HEK293T (cell line): ENCODE data around the gene KIF1A.

ENCODE experiments used
- CTCF ChIA-PET: fragments of 350-600 bp; formaldehyde crosslinking; extraction: SDS; loops from one replicate; lab custom pipeline; 2021; ENCODE audit warnings: antibody characterized with exemption, inconsistent platforms; lab: Yijun Ruan, JAX
- POLR2A ChIA-PET: fragments of 350-600 bp; formaldehyde crosslinking; extraction: SDS; loops from one replicate; lab custom pipeline; 2020; ENCODE audit warnings: antibody characterized with exemption, inconsistent platforms; lab: Yijun Ruan, JAX
- DNase-seq: peaks from one replicate; pipeline ENCODE4 v3.0.0; 2012; ENCODE audit warnings: mixed read lengths; ENCODE audit errors: extremely low spot score
- ARNT ChIP-seq: fragments of 450-650 bp; IDR thresholded peaks from 2 replicates; pipeline ENCODE4 v1.6.1; 2017; ENCODE audit warnings: mild to moderate bottlenecking
- BHLHE40 ChIP-seq: fragments of 450-650 bp; IDR thresholded peaks from 2 replicates; pipeline ENCODE4 v1.6.1; 2016; ENCODE audit warnings: mild to moderate bottlenecking, moderate library complexity, borderline replicate concordance
- CTBP1 ChIP-seq: fragments of 450-650 bp; IDR thresholded peaks from 2 replicates; pipeline ENCODE4 v1.6.1; 2016; ENCODE audit warnings: borderline replicate concordance
- ELF4 ChIP-seq: fragments of 450-650 bp; IDR thresholded peaks from 2 replicates; pipeline ENCODE4 v1.6.1; 2017; ENCODE audit warnings: antibody characterized with exemption
- FOXA1 ChIP-seq: fragments of 450-650 bp; IDR thresholded peaks from 2 replicates; pipeline ENCODE4 v1.6.1; 2016; ENCODE audit warnings: mild to moderate bottlenecking
- FOXK2 ChIP-seq: fragments of 450-650 bp; IDR thresholded peaks from 2 replicates; pipeline ENCODE4 v1.6.1; 2016; ENCODE audit warnings: mild to moderate bottlenecking
- FOXM1 ChIP-seq: fragments of 450-650 bp; IDR thresholded peaks from 2 replicates; pipeline ENCODE4 v1.6.1; 2017; ENCODE audit warnings: mild to moderate bottlenecking, borderline replicate concordance
- HDGF ChIP-seq: fragments of 450-650 bp; IDR thresholded peaks from 2 replicates; pipeline ENCODE4 v1.6.1; 2017; ENCODE audit warnings: antibody characterized with exemption, borderline replicate concordance
- L3MBTL2 ChIP-seq: fragments of 450-650 bp; conservative IDR thresholded peaks from 2 replicates; pipeline ENCODE4 v1.6.1; 2016; ENCODE audit warnings: mild to moderate bottlenecking
- LEF1 ChIP-seq: fragments of 450-650 bp; IDR thresholded peaks from 2 replicates; pipeline ENCODE4 v1.6.1; 2017; ENCODE audit warnings: mild to moderate bottlenecking, borderline replicate concordance
- NFRKB ChIP-seq: fragments of 450-650 bp; IDR thresholded peaks from 2 replicates; pipeline ENCODE4 v1.6.1; 2016; ENCODE audit warnings: mild to moderate bottlenecking, moderate library complexity
- SP1 ChIP-seq: fragments of 450-650 bp; IDR thresholded peaks from 2 replicates; pipeline ENCODE4 v1.6.1; 2017
- SUZ12 ChIP-seq: fragments of 450-650 bp; IDR thresholded peaks from 2 replicates; pipeline ENCODE4 v1.6.1; 2016; ENCODE audit warnings: mild to moderate bottlenecking
- TARDBP ChIP-seq: fragments of 450-650 bp; IDR thresholded peaks from 2 replicates; pipeline ENCODE4 v1.6.1; 2016
- ZNF384 ChIP-seq: fragments of 450-650 bp; IDR thresholded peaks from 2 replicates; pipeline ENCODE4 v1.6.1; 2016
- TF ChIP-seq, protein P1 (sequence below): fragments of 450-650 bp; IDR thresholded peaks from 2 replicates; pipeline ENCODE4 v1.6.1; 2016

KIF1A gene

DNA sequence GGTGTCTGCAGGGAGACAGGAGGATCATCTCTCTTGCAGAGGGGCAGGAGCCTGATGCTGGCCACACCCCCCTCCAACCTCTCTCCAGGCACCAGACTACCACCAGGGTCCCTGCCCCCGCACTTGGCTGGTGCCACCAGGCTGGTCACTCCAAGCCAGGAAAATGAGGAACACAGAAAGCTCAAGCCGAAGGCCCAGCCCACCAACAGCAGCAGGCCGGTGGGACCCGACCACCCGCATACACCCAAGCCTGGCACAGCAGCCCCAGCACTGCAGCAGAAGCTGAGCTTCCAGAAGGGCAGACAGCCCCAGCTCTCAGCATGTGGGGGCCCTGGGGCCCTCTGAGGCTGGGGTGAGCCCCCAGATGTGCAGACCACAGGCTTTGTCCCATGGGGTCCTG, 52.7 kb downstream of the KIF1A start:
- POLR2A ChIA-PET = interaction anchor here (0.9 kb wide), 1 partner anchor 11 kb away, joined by 3 read pairs; no protein-coding TSS in a partner anchor
- TF ChIP-seq LEF1 (no peak), ZNF384 (no peak), BHLHE40 (no peak), SUZ12 (no peak), TARDBP (no peak), SP1 (no peak), ARNT (no peak), FOXA1 (no peak), CTBP1 (no peak), FOXM1 (no peak), ELF4 (no peak), HDGF (no peak), NFRKB (no peak), FOXK2 (no peak), L3MBTL2 (no peak)
- TF ChIP-seq, protein P1, sequence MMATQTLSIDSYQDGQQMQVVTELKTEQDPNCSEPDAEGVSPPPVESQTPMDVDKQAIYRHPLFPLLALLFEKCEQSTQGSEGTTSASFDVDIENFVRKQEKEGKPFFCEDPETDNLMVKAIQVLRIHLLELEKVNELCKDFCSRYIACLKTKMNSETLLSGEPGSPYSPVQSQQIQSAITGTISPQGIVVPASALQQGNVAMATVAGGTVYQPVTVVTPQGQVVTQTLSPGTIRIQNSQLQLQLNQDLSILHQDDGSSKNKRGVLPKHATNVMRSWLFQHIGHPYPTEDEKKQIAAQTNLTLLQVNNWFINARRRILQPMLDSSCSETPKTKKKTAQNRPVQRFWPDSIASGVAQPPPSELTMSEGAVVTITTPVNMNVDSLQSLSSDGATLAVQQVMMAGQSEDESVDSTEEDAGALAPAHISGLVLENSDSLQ = no peak
- DNase-seq = no peak
- CTCF ChIA-PET = no interaction called here

DNA sequence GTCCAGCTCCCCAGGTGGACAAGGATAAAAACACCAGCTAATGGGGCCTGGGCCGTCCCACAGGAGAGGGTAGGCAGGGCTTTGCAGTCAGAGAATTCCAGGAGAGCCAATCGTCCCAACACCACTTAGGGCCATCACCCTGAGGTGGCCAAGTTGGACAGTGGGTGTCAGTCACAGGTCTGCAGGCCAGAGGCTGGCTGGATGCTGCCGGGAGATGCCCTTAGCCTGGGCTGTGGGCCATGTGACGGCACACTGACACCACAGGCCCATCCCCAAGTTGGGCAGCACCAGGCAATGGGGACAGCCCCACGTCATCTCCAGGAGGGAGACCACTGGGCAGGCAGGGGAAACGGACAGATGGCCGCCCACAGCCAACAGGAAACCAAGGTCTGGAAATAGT, 53.9 kb downstream of the KIF1A start:
- DNase-seq = no peak
- CTCF ChIA-PET = no interaction called here
- POLR2A ChIA-PET = no interaction called here
- TF ChIP-seq SP1 (no peak), ELF4 (no peak), ARNT (no peak)

DNA sequence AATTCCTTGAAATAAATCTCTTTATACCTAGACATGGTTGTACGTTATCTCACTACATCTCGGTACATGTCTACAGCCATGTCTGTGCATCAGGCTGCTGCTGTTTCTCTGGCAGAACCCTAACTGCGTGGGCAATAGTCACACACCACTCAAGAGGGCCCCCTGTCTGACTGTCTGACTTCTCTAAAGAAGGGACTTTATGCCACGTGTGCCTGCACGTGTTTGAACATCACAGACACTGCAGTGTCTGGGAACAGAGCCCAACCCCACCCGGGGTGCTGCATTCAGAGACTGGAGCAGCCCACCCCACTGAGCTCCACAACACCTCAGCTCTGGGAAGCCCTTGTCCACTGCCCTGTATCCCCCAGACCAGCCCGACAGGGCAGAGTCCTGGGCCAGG, 55.0 kb downstream of the KIF1A start:
- DNase-seq = no peak
- CTCF ChIA-PET = no interaction called here
- POLR2A ChIA-PET = no interaction called here
- no peak for TF ChIP-seq BHLHE40

DNA sequence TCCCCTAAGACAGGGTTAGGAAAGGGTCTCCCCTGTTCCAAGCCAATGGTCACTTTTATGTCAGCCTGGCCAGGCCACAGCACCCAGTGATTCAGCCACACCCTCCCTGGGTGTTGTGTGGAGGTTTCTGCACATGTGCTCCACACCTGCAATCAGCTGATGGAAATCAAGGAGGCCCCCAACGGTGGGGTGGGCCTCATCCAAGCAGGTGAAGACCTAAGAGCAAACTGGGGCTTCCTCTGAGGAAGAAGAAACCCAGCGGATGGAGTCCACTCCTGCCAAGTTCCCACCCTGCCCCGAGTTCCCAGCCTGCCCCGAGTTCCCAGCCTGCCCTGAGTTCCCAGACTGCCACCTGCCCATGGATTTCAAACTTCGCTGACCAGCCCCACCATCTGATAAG, 55.4 kb downstream of the KIF1A start:
- POLR2A ChIA-PET = no interaction called here
- CTCF ChIA-PET = no interaction called here
- TF ChIP-seq LEF1 (no peak), ZNF384 (no peak), L3MBTL2 (no peak), FOXK2 (no peak)
- no peak for DNase-seq

DNA sequence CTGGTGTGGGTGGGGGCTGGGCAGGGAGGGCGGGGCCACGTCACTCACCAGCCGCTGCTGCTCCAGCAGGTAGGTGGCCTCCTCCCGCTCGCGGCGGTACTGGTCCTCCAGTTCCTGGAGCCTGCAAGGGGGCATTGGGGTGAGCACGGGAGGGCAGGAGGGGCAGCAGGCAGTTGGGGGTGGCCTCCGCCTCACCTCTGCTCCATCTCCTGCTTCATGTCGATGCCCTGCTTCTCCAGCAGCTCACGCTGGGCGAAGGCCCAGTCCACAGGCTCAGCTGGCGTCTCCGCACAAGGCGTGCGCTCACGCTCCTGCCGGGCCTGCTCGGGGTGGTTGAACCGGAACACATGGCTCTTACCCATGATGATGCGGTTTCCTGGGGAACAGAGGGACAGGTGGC, 57.0 kb downstream of the KIF1A start:
- ChIA-PET POLR2A (no interaction called here), CTCF (no interaction called here)
- TF ChIP-seq ARNT = no peak
- TF ChIP-seq L3MBTL2 = no peak
- TF ChIP-seq CTBP1 = no peak
- TF ChIP-seq FOXA1 = no peak
- TF ChIP-seq TARDBP = no peak
- no peak for TF ChIP-seq ELF4
- no peak for TF ChIP-seq LEF1
- no peak for TF ChIP-seq BHLHE40
- no peak for TF ChIP-seq FOXM1
- TF ChIP-seq FOXK2 = no peak
- TF ChIP-seq SUZ12 = no peak
- TF ChIP-seq SP1 = no peak
- no peak for TF ChIP-seq NFRKB
- no peak for TF ChIP-seq HDGF
- no peak for DNase-seq

DNA sequence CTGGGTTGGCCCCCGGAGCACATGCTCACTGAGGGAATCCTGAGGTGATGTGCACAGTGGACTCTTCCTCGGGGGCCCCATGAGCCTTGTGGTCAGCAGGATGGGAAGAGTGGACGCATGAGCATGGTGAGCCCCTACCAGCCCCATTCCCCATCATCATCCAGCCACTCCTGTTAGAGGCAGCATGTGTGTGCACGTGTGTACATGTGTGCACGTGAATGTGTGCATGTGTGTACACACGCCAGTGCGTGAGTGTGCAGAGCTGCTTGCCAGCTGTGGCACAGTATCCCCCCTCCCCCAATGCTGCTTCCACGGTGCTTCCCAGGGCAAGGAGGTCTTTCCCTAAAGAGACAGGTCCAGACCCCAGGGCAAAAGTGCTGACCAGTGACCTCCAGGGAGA, 57.8 kb downstream of the KIF1A start:
- TF ChIP-seq SP1 = no peak
- no peak for TF ChIP-seq LEF1
- no peak for TF ChIP-seq TARDBP
- no peak for TF ChIP-seq ELF4
- no peak for TF ChIP-seq HDGF
- TF ChIP-seq ZNF384 = no peak
- TF ChIP-seq FOXA1 = no peak
- no peak for TF ChIP-seq FOXK2
- no peak for TF ChIP-seq NFRKB
- no peak for TF ChIP-seq FOXM1
- TF ChIP-seq, protein P1 = no peak
- no peak for TF ChIP-seq L3MBTL2
- TF ChIP-seq CTBP1 = no peak
- ChIA-PET CTCF (no interaction called here), POLR2A (no interaction called here)
- DNase-seq = no peak

DNA sequence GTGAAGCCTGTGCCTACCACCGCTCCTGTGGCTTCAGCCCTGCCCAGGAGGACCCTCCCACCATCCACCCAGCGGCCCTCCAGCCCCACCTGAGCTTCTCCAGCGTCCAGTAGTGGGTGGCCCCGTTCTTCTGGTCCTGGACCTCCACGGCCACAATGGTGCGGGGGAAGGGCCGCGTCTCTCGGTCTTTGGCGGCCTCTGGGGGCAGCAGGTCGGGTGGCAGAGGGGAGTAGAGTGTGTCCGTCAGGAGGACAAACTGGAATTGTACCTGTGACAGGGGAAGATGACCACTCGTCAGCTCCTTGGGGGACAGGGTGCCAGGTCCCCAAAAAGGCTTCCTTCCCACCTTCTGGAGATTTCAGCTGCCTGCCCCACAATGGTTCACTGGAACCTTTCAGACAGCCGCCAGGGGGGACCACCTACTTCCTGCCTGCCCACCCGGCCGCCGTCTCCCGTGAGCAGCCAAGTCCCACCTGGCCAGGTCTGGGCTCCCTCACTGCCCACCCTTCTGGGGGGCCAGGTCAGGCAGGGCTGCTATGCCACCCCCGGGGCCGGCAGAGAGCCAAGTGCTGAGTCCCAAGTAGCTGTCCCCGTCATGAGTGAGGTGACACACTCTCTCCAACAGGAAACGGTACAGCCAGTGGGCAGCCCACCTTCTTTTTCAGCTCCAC, 59.3 kb downstream of the KIF1A start:
- no peak for DNase-seq
- ChIA-PET POLR2A (no interaction called here), CTCF (interaction anchor here (0.6 to 0.8 kb wide), 2 partner anchors 20 to 1834 kb away, joined by 3 to 4 read pairs; no protein-coding TSS in a partner anchor)
- no peak for TF ChIP-seq FOXK2
- TF ChIP-seq ELF4 = no peak
- TF ChIP-seq ARNT = no peak
- TF ChIP-seq CTBP1 = no peak
- no peak for TF ChIP-seq L3MBTL2
- no peak for TF ChIP-seq SP1
- no peak for TF ChIP-seq BHLHE40
- TF ChIP-seq, protein P1 = no peak
- no peak for TF ChIP-seq SUZ12
- TF ChIP-seq HDGF = no peak
- TF ChIP-seq TARDBP = no peak
- no peak for TF ChIP-seq NFRKB
- TF ChIP-seq ZNF384 = no peak
- no peak for TF ChIP-seq FOXM1
- TF ChIP-seq LEF1 = no peak
- no peak for TF ChIP-seq FOXA1
